Effector CD8-positive, alpha-beta T cell (primary cell): ENCODE results near the gene PRKACG.
"Not testable (repeated sequence)": the region's sequence is repeated elsewhere in the genome, so short reads cannot be mapped to it uniquely, and the experiment has no call there.

Experiments used
- DNase-seq: peaks from one replicate; lab custom pipeline; 2025; lab: John Stamatoyannopoulos, UW
- total RNA-seq, 4 experiments: gene quantifications; one replicate each; lab custom pipeline; 2026; lab: John Stamatoyannopoulos, UW

The PRKACG gene
- 0 reads per million in 4 experiments for total RNA-seq

GRCh38 chr9:69014013-69014412 lies at the start of gene PRKACG:
Gene PRKACG, minus strand, starts transcription at chr9:69014113. Its CDS starts 21 bp downstream, at chr9:69014092.
- no peak for DNase-seq

GRCh38 chr9:69062195-69062594 lies 48.3 kb upstream of the PRKACG start:
- no peak for DNase-seq

GRCh38 chr9:69060766-69061165 lies 46.9 kb upstream of the PRKACG start:
- no peak for DNase-seq

- no peak for DNase-seq
Observed at GRCh38 chr9:69058101-69058500, 44.2 kb upstream of the PRKACG start.

GRCh38 chr9:69056191-69056815 lies 42.4 kb upstream of the PRKACG start:
- no peak for DNase-seq

GRCh38 chr9:69054989-69055388 lies 41.1 kb upstream of the PRKACG start:
- no peak for DNase-seq

GRCh38 chr9:69050936-69051335 lies 37.0 kb upstream of the PRKACG start:
- DNase-seq = not testable (repeated sequence)

- no peak for DNase-seq
Observed at GRCh38 chr9:69049094-69049493, 35.2 kb upstream of the PRKACG start.

- DNase-seq = no peak
Observed at GRCh38 chr9:69047371-69047770, 33.5 kb upstream of the PRKACG start.

GRCh38 chr9:69046723-69047122 lies 32.8 kb upstream of the PRKACG start:
- no peak for DNase-seq

GRCh38 chr9:69045821-69046220 lies 31.9 kb upstream of the PRKACG start:
- no peak for DNase-seq

GRCh38 chr9:69044240-69045219 lies 30.6 kb upstream of the PRKACG start:
- no peak for DNase-seq

- DNase-seq = no peak
Observed at GRCh38 chr9:69040646-69041045, 26.7 kb upstream of the PRKACG start.

- DNase-seq = no peak
Observed at GRCh38 chr9:69036799-69037198, 22.9 kb upstream of the PRKACG start.

GRCh38 chr9:69036309-69036708 lies 22.4 kb upstream of the PRKACG start:
- no peak for DNase-seq

- peak; percentile 66 for DNase-seq
Observed at GRCh38 chr9:69035438-69036308, 21.8 kb upstream of the PRKACG start, which contains the start of gene FXN. Gene FXN, plus strand, starts transcription at chr9:69035752. Its CDS starts 31 bp downstream, at chr9:69035783.

GRCh38 chr9:69034071-69034470 lies 20.2 kb upstream of the PRKACG start:
- DNase-seq = no peak

GRCh38 chr9:69030851-69031645 lies 17.1 kb upstream of the PRKACG start:
- no peak for DNase-seq

- no peak for DNase-seq
Observed at GRCh38 chr9:69029535-69029934, 15.6 kb upstream of the PRKACG start.

- DNase-seq = no peak
Observed at GRCh38 chr9:69028754-69029153, 14.8 kb upstream of the PRKACG start.
